SK-N-SH (cell line): ENCODE results near the gene SLC12A3. TPM values are rescaled to one million over a fixed set of nuclear protein-coding genes. Genes with fewer than 3 reads are reported as not detected.

Experiments used
- CTCF ChIA-PET: fragments of 300-600, 350-600 bp; formaldehyde crosslinking; extraction: SDS; loops from one replicate; lab custom pipeline; 2021; lab: Yijun Ruan, JAX
- POLR2A ChIA-PET: fragments of 350-600 bp; sonication (Branson Sonifier 250); formaldehyde crosslinking; extraction: SDS; loops from one replicate; lab custom pipeline; 2020; ENCODE audit warnings: antibody characterized with exemption, inconsistent platforms; lab: Yijun Ruan, JAX
- DNase-seq: peaks from one replicate; pipeline ENCODE4 v3.0.0; 2012
- H2AFZ ChIP-seq: fragments of 200-600 bp; sonication (generic); 2 replicates; pipeline ENCODE4 v1.8.1; 2016; ENCODE audit warnings: antibody characterized with exemption, mild to moderate bottlenecking, low read depth
- H3F3A ChIP-seq: fragments of 200-600 bp; sonication (generic); replicated peaks from 2 replicates; pipeline ENCODE3; 2016; ENCODE audit warnings: antibody characterized with exemption, mild to moderate bottlenecking; ENCODE audit not compliant: insufficient read depth
- H3K27ac ChIP-seq, 2 experiments: fragments of 200-500 bp in 1 of 2; fragments of 200-600 bp in 1 of 2; sonication (Bioruptor generic) in 1 of 2; sonication (generic), shearing (Covaris generic) in 1 of 2; 2 replicates each; pipeline versions ENCODE4 v1.5.1 to v1.6.1; 2014 to 2016; ENCODE audit warnings: low read depth in 2 of 2, inconsistent platforms in 1 of 2, low read length in 1 of 2, mild to moderate bottlenecking in 1 of 2, mixed read lengths in 1 of 2
- H3K27me3 ChIP-seq: fragments of 200-600 bp; sonication (generic), shearing (Covaris generic); 2 replicates; pipeline ENCODE4 v1.6.1; 2016; ENCODE audit warnings: mixed run types; ENCODE audit not compliant: insufficient read depth
- H3K36me3 ChIP-seq, 2 experiments: fragments of 200-500 bp in 1 of 2; fragments of 200-600 bp in 1 of 2; sonication (Bioruptor generic) in 1 of 2; sonication (generic) in 1 of 2; replicated peaks in 1 of 2; 2 replicates each; pipeline versions ENCODE3 to v1.5.1; 2014 to 2016; ENCODE audit warnings: low read length in 1 of 2, mild to moderate bottlenecking in 1 of 2; ENCODE audit not compliant: insufficient read depth in 2 of 2, control insufficient read depth in 1 of 2
- H3K4me1 ChIP-seq, 2 experiments: fragments of 200-500 bp in 1 of 2; fragments of 200-600 bp in 1 of 2; sonication (Bioruptor generic) in 1 of 2; sonication (generic), shearing (Covaris generic) in 1 of 2; 2 replicates each; pipeline versions ENCODE4 v1.5.1 to v1.6.1; 2014 to 2016; ENCODE audit warnings: low read depth in 1 of 2, low read length in 1 of 2, mixed run types in 1 of 2; ENCODE audit not compliant: insufficient read depth in 2 of 2, control insufficient read depth in 1 of 2
- H3K4me2 ChIP-seq: fragments of 200-600 bp; sonication (generic), shearing (Covaris generic); 2 replicates; pipeline ENCODE4 v1.6.1; 2017; ENCODE audit warnings: mixed run types
- H3K4me3 ChIP-seq, 2 experiments: fragments of 200-500 bp in 1 of 2; fragments of 200-600 bp in 1 of 2; sonication (Bioruptor generic) in 1 of 2; sonication (generic), shearing (Covaris generic) in 1 of 2; 2 replicates each; pipeline versions ENCODE4 v1.5.1 to v1.8.1; 2014 to 2016; ENCODE audit warnings: low read depth in 2 of 2, inconsistent platforms in 1 of 2, low read length in 1 of 2, mild to moderate bottlenecking in 1 of 2, mixed read lengths in 1 of 2, moderate library complexity in 1 of 2
- H3K79me2 ChIP-seq: fragments of 200-600 bp; sonication (generic); 2 replicates; pipeline ENCODE4 v1.8.1; 2017; ENCODE audit warnings: mild to moderate bottlenecking; ENCODE audit not compliant: insufficient read depth
- H3K9ac ChIP-seq: fragments of 200-600 bp; sonication (generic); 2 replicates; pipeline ENCODE4 v1.6.1; 2017; ENCODE audit warnings: mixed run types
- H3K9me2 ChIP-seq: fragments of 200-600 bp; sonication (generic); 2 replicates; pipeline ENCODE4 v1.6.1; 2017; ENCODE audit warnings: mixed run types
- H3K9me3 ChIP-seq: fragments of 200-600 bp; sonication (generic); 2 replicates; pipeline ENCODE4 v1.6.1; 2017; ENCODE audit warnings: mixed run types, mild to moderate bottlenecking, moderate library complexity
- H4K20me1 ChIP-seq: fragments of 200-600 bp; sonication (generic); 2 replicates; pipeline ENCODE4 v1.6.1; 2017; ENCODE audit warnings: mild to moderate bottlenecking, mixed run types; ENCODE audit not compliant: insufficient read depth
- CHD2 ChIP-seq: fragments of 150-350 bp; IDR thresholded peaks from 2 replicates; pipeline ENCODE4 v1.6.1; 2018; ENCODE audit warnings: low read length; ENCODE audit not compliant: partially characterized antibody
- GABPA ChIP-seq: IDR thresholded peaks from 2 replicates; pipeline ENCODE4 v1.4.0; 2012; ENCODE audit warnings: low read depth, mild to moderate bottlenecking
- IRF3 ChIP-seq: fragments of 150-350 bp; IDR thresholded peaks from 2 replicates; pipeline ENCODE4 v1.6.1; 2016; ENCODE audit warnings: mild to moderate bottlenecking, low read depth, low read length
- MEF2A ChIP-seq: IDR thresholded peaks from 2 replicates; pipeline ENCODE4 v1.4.0; 2012; ENCODE audit warnings: low read depth, borderline replicate concordance
- NFIC ChIP-seq: IDR thresholded peaks from 2 replicates; pipeline ENCODE4 v1.4.0; 2012; ENCODE audit warnings: borderline replicate concordance
- POLR2AphosphoS5 ChIP-seq: IDR thresholded peaks from 2 replicates; pipeline ENCODE4 v1.6.1; 2012; ENCODE audit warnings: low read depth, low read length
- SMC3 ChIP-seq: IDR thresholded peaks from 2 replicates; pipeline ENCODE4 v1.6.1; 2012; ENCODE audit warnings: low read depth, low read length, improper control_type of control experiment
- TCF12 ChIP-seq: IDR thresholded peaks from 2 replicates; pipeline ENCODE4 v1.4.0; 2012
- USF2 ChIP-seq: fragments of 150-350 bp; IDR thresholded peaks from 2 replicates; pipeline ENCODE4 v1.6.1; 2017; ENCODE audit warnings: antibody characterized with exemption, low read length, low read depth, borderline replicate concordance
- YY1 ChIP-seq: IDR thresholded peaks from 2 replicates; pipeline ENCODE4 v1.4.0; 2012; ENCODE audit warnings: low read depth, mild to moderate bottlenecking
- WGBS: methylation state at CpG from one replicate; pipeline ENCODE4 v1.1.6; 2017; ENCODE audit warnings: low lambda C conversion rate; 5-methylcytosine and 5-hydroxymethylcytosine counted together
- polyA plus RNA-seq, 3 experiments: library from polyadenylated mRNA; depleted of rRNA; stranded (reverse); fragments of >200 nt; gene quantifications; 2 replicates each; pipeline ENCODE4 v1.2.3, GENCODE V29; 2012
- TF ChIP-seq, protein P1 (sequence below): fragments of 200-600 bp; sonication (generic); IDR thresholded peaks from 2 replicates; pipeline ENCODE4 v1.6.1; 2017; ENCODE audit warnings: antibody characterized with exemption, mild to moderate bottlenecking, moderate library complexity

Gene SLC12A3
- polyA plus RNA-seq, 1 of the 3 experiments (the other 2 are of a cell fraction) = not detected

GRCh38 chr16:56961386-56961785 is 96.4 kb downstream of the SLC12A3 start:
- Histone ChIP-seq H4K20me1 (no peaks in the 10 kb centered on the region), H3F3A (no peaks in the 10 kb centered on the region), H3K27ac (no peak overlapping the region), H3K9me3 (no peaks in the 10 kb centered on the region), H3K4me2 (no peak overlapping the region), H3K4me1 (peaks cover 0 to 12% of the 10 kb centered on the region in 2 experiments; a peak in 1 of 4 replicates), H3K36me3 (no peaks in the 10 kb centered on the region), H3K4me3 (no peak overlapping the region), H3K27me3 (no peaks in the 10 kb centered on the region), H3K9me2 (no peaks in the 10 kb centered on the region), H3K79me2 (no peaks in the 10 kb centered on the region), H3K9ac (no peak overlapping the region), H2AFZ (no peak overlapping the region)
- POLR2A ChIA-PET = no interaction called here
- WGBS = 61% methylated on average over 3 of the region's 3 CpGs
- no peak for DNase-seq
- TF ChIP-seq NFIC = no peak
- TF ChIP-seq GABPA = no peak
- TF ChIP-seq CHD2 = no peak
- TF ChIP-seq IRF3 = no peak
- TF ChIP-seq POLR2AphosphoS5 = no peak
- no peak for TF ChIP-seq YY1
- no peak for TF ChIP-seq MEF2A
- no peak for TF ChIP-seq TCF12
- no peak for TF ChIP-seq SMC3
- CTCF ChIA-PET = interaction anchor here (0.9 to 5.5 kb wide), 2 partner anchors 9 to 10 kb away, joined by 3 to 35 read pairs; no protein-coding TSS in a partner anchor

- ChIA-PET POLR2A (no interaction called here), CTCF (interaction anchor here (0.9 to 5.5 kb wide), 3 partner anchors 9 to 34 kb away, joined by 3 to 35 read pairs (median 3); no protein-coding TSS in a partner anchor)
- WGBS = 83% methylated on average over 6 of the region's 12 CpGs
- Histone ChIP-seq H3K4me1 (peaks cover 0 to 12% of the 10 kb centered on the region in 2 experiments; a peak in 1 of 4 replicates), H3K27ac (no peak within 1 kb of the TSS), H2AFZ (no peak within 1 kb of the TSS), H3F3A (no peaks in the 10 kb centered on the region), H3K79me2 (no peaks in the 10 kb centered on the region), H3K9ac (no peak within 1 kb of the TSS), H3K9me3 (no peaks in the 10 kb centered on the region), H4K20me1 (no peaks in the 10 kb centered on the region), H3K36me3 (no peaks in the 10 kb centered on the region), H3K27me3 (no peaks in the 10 kb centered on the region), H3K4me3 (no peak within 1 kb of the TSS), H3K9me2 (no peaks in the 10 kb centered on the region), H3K4me2 (no peak within 1 kb of the TSS)
- TF ChIP-seq IRF3 (no peak), GABPA (no peak), USF2 (no peak)
- TF ChIP-seq, protein P1, sequence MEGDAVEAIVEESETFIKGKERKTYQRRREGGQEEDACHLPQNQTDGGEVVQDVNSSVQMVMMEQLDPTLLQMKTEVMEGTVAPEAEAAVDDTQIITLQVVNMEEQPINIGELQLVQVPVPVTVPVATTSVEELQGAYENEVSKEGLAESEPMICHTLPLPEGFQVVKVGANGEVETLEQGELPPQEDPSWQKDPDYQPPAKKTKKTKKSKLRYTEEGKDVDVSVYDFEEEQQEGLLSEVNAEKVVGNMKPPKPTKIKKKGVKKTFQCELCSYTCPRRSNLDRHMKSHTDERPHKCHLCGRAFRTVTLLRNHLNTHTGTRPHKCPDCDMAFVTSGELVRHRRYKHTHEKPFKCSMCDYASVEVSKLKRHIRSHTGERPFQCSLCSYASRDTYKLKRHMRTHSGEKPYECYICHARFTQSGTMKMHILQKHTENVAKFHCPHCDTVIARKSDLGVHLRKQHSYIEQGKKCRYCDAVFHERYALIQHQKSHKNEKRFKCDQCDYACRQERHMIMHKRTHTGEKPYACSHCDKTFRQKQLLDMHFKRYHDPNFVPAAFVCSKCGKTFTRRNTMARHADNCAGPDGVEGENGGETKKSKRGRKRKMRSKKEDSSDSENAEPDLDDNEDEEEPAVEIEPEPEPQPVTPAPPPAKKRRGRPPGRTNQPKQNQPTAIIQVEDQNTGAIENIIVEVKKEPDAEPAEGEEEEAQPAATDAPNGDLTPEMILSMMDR = no peak
- DNase-seq = no peak
These were observed 96.9 kb downstream of the SLC12A3 start, which contains the start of gene CETP for GRCh38 chr16:56961851-56962281. TSS of gene CETP (plus strand) at chr16:56961950. CDS start at chr16:56961980, 30 bp downstream.
